ENCODE measurements around the gene TIMP1.

Gene TIMP1

DNA sequence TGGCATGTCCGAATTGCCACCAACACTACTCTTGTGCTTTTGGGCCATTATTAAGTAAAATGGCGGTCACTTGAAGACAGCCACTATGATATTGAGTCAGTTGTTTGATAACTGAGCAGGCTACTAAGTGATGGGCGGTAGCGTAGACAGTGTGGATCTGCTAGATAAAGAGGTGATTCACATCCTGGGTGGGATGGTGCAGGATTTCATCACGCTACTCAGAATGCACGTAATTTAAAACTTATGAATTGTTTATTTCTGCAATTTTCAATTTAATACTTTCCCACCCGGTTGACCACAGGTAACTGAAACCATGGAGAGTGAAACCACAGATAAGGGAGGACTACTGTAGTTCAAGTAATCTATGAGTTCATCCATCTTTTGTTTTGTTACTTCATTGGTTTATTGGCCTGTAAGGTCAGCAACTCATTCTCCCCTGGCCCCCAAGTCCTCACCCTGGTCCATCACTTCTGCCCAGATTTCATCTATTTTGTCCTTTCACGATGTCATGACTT lies 18.4 kb upstream of the TIMP1 start:
- Histone ChIP-seq H3K4me3 (ENCODE audit: low read length) (no peak overlapping the region), H3K36me3 (ENCODE audit: insufficient read depth, low read length) (peaks cover 30% of the 10 kb centered on the region), H3K27me3 (ENCODE audit: control insufficient read depth, insufficient read depth, low read length) (no peaks in the 10 kb centered on the region), H3K4me2 (ENCODE audit: low read length) (peak overlapping the region; percentile 39), H3K9me3 (replicated peaks; ENCODE audit: low read length) (no peaks in the 10 kb centered on the region), H3K9ac (ENCODE audit: low read depth, low read length) (no peak overlapping the region), H3K4me1 (ENCODE audit: control insufficient read depth, insufficient read depth, low read length) (peaks cover 18% of the 10 kb centered on the region)

DNA sequence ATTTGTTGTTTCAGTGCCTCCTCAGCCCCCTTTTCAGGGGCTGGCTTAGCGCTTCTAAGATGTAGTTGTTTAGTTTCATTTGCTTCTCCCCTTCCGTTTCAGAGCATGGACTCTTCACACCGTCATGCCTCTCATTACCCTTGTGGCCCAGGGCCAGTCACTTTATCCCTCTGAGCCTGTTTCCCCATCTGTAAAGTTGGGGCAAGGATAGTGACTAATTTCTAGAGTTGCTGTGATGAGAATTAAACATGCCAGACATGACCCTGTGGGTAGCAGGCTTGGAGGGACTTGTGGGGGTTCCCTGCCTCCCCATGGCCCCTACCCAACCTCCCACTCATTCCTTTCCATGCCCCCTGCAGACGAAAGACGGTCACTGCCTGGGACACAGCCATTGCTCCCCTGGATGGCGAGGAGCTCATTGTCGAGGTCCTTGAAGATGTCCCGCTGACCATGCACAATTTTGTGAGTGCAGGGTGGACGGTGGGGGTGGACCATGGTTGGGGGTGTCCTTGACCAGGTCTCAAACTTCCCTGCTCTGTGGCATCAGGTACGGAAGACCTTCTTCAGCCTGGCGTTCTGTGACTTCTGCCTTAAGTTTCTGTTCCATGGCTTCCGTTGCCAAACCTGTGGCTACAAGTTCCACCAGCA lies 17.7 kb upstream of the TIMP1 start:
- Histone ChIP-seq H3K36me3 (ENCODE audit: insufficient read depth, low read length) (peaks cover 30% of the 10 kb centered on the region), H3K4me1 (ENCODE audit: control insufficient read depth, insufficient read depth, low read length) (peaks cover 18% of the 10 kb centered on the region), H3K4me2 (ENCODE audit: low read length) (no peak overlapping the region), H3K4me3 (ENCODE audit: low read length) (no peak overlapping the region), H3K9me3 (replicated peaks; ENCODE audit: low read length) (no peaks in the 10 kb centered on the region), H3K9ac (ENCODE audit: low read depth, low read length) (no peak overlapping the region), H3K27me3 (ENCODE audit: control insufficient read depth, insufficient read depth, low read length) (no peaks in the 10 kb centered on the region)

GRCh38 chrX:47566841-47567240 lies 15.4 kb upstream of the TIMP1 start:
- Histone ChIP-seq H3K4me1 (ENCODE audit: control insufficient read depth, insufficient read depth, low read length) (peaks cover 18% of the 10 kb centered on the region), H3K9me3 (replicated peaks; ENCODE audit: low read length) (no peaks in the 10 kb centered on the region), H3K36me3 (ENCODE audit: insufficient read depth, low read length) (peaks cover 41% of the 10 kb centered on the region), H3K4me3 (ENCODE audit: low read length) (no peak overlapping the region), H3K27me3 (ENCODE audit: control insufficient read depth, insufficient read depth, low read length) (no peaks in the 10 kb centered on the region), H3K9ac (ENCODE audit: low read depth, low read length) (no peak overlapping the region), H3K4me2 (ENCODE audit: low read length) (no peak overlapping the region)

- Histone ChIP-seq H3K4me1 (ENCODE audit: control insufficient read depth, insufficient read depth, low read length) (peaks cover 18% of the 10 kb centered on the region), H3K4me3 (ENCODE audit: low read length) (no peak overlapping the region), H3K27me3 (ENCODE audit: control insufficient read depth, insufficient read depth, low read length) (no peaks in the 10 kb centered on the region), H3K9me3 (replicated peaks; ENCODE audit: low read length) (no peaks in the 10 kb centered on the region), H3K4me2 (ENCODE audit: low read length) (no peak overlapping the region), H3K9ac (ENCODE audit: low read depth, low read length) (no peak overlapping the region), H3K36me3 (ENCODE audit: insufficient read depth, low read length) (peaks cover 38% of the 10 kb centered on the region)
Measured at GRCh38 chrX:47568656-47569295, 13.5 kb upstream of the TIMP1 start.

DNA sequence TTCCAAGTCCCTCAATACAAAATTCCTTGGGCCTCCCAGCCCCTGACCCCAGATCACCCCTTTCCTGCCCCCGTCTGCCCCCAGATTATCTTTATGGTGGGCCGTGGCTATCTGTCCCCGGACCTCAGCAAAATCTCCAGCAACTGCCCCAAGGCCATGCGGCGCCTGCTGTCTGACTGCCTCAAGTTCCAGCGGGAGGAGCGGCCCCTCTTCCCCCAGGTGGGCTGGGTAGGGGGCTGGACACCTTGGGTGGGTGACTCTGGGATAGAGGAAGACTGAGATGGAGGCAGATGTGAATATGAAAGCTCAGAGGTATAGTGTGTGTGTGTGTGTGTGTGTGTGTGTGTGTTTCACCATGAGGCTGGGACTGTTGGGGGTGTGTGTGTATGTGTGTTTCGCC lies 11.4 kb upstream of the TIMP1 start:
- Histone ChIP-seq H3K4me2 (ENCODE audit: low read length) (no peak overlapping the region), H3K36me3 (ENCODE audit: insufficient read depth, low read length) (peaks cover 29% of the 10 kb centered on the region), H3K4me3 (ENCODE audit: low read length) (no peak overlapping the region), H3K27me3 (ENCODE audit: control insufficient read depth, insufficient read depth, low read length) (no peaks in the 10 kb centered on the region), H3K9ac (ENCODE audit: low read depth, low read length) (no peak overlapping the region), H3K4me1 (ENCODE audit: control insufficient read depth, insufficient read depth, low read length) (peaks cover 12% of the 10 kb centered on the region), H3K9me3 (replicated peaks; ENCODE audit: low read length) (no peaks in the 10 kb centered on the region)

DNA sequence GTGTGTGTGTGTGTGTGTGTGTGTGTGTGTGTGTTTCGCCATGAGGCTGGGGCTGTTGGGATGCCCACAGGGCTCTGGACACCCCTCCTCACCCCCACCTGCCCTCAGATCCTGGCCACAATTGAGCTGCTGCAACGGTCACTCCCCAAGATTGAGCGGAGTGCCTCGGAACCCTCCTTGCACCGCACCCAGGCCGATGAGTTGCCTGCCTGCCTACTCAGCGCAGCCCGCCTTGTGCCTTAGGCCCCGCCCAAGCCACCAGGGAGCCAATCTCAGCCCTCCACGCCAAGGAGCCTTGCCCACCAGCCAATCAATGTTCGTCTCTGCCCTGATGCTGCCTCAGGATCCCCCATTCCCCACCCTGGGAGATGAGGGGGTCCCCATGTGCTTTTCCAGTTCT lies 11.0 kb upstream of the TIMP1 start:
- no peak overlapping the region for H3K9ac ChIP-seq (ENCODE audit: low read depth, low read length)
- no peak overlapping the region for H3K4me3 ChIP-seq (ENCODE audit: low read length)
- H3K4me2 ChIP-seq (ENCODE audit: low read length): no peak overlapping the region
- peaks cover 12% of the 10 kb centered on the region for H3K4me1 ChIP-seq (ENCODE audit: control insufficient read depth, insufficient read depth, low read length)
- H3K9me3 ChIP-seq (replicated peaks; ENCODE audit: low read length): no peaks in the 10 kb centered on the region
- H3K36me3 ChIP-seq (ENCODE audit: insufficient read depth, low read length): peaks cover 29% of the 10 kb centered on the region
- no peaks in the 10 kb centered on the region for H3K27me3 ChIP-seq (ENCODE audit: control insufficient read depth, insufficient read depth, low read length)

DNA sequence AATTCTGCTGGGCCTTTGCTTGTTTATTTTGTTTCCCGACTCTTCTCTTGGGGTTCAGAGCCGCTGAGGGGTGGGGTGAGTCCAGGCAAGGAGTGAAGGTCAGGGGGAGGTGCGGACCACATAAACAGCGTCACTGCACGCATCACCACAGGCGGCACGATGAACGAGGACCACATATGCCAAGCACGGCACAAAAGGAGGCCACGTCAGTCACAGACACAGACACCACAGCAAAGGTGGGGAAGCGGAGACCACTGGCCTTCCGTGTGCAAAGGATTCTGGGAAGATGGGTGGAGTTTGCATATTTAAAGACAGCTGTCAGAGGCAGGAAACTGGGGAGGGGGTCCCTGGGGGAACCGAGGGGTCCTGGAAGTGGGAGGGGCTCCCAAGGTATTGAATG lies 10.3 kb upstream of the TIMP1 start:
- H3K4me3 ChIP-seq (ENCODE audit: low read length): no peak overlapping the region
- peaks cover 12% of the 10 kb centered on the region for H3K4me1 ChIP-seq (ENCODE audit: control insufficient read depth, insufficient read depth, low read length)
- no peak overlapping the region for H3K9ac ChIP-seq (ENCODE audit: low read depth, low read length)
- H3K9me3 ChIP-seq (replicated peaks; ENCODE audit: low read length): no peaks in the 10 kb centered on the region
- peaks cover 29% of the 10 kb centered on the region for H3K36me3 ChIP-seq (ENCODE audit: insufficient read depth, low read length)
- no peaks in the 10 kb centered on the region for H3K27me3 ChIP-seq (ENCODE audit: control insufficient read depth, insufficient read depth, low read length)
- no peak overlapping the region for H3K4me2 ChIP-seq (ENCODE audit: low read length)

- Histone ChIP-seq H3K36me3 (ENCODE audit: insufficient read depth, low read length) (peaks cover 27% of the 10 kb centered on the region), H3K27me3 (ENCODE audit: control insufficient read depth, insufficient read depth, low read length) (no peaks in the 10 kb centered on the region), H3K4me1 (ENCODE audit: control insufficient read depth, insufficient read depth, low read length) (peaks cover 19% of the 10 kb centered on the region), H3K9me3 (replicated peaks; ENCODE audit: low read length) (no peaks in the 10 kb centered on the region), H3K4me2 (ENCODE audit: low read length) (no peak overlapping the region), H3K9ac (ENCODE audit: low read depth, low read length) (no peak overlapping the region), H3K4me3 (ENCODE audit: low read length) (no peak overlapping the region)
Measured at GRCh38 chrX:47572773-47573340, 9.4 kb upstream of the TIMP1 start.

- Histone ChIP-seq H3K4me1 (ENCODE audit: control insufficient read depth, insufficient read depth, low read length) (peaks cover 24% of the 10 kb centered on the region), H3K9ac (ENCODE audit: low read depth, low read length) (no peak overlapping the region), H3K36me3 (ENCODE audit: insufficient read depth, low read length) (peaks cover 21% of the 10 kb centered on the region), H3K4me3 (ENCODE audit: low read length) (no peak overlapping the region), H3K27me3 (ENCODE audit: control insufficient read depth, insufficient read depth, low read length) (no peaks in the 10 kb centered on the region), H3K9me3 (replicated peaks; ENCODE audit: low read length) (no peaks in the 10 kb centered on the region), H3K4me2 (ENCODE audit: low read length) (no peak overlapping the region)
Measured at GRCh38 chrX:47573341-47574075, 8.7 kb upstream of the TIMP1 start.

DNA sequence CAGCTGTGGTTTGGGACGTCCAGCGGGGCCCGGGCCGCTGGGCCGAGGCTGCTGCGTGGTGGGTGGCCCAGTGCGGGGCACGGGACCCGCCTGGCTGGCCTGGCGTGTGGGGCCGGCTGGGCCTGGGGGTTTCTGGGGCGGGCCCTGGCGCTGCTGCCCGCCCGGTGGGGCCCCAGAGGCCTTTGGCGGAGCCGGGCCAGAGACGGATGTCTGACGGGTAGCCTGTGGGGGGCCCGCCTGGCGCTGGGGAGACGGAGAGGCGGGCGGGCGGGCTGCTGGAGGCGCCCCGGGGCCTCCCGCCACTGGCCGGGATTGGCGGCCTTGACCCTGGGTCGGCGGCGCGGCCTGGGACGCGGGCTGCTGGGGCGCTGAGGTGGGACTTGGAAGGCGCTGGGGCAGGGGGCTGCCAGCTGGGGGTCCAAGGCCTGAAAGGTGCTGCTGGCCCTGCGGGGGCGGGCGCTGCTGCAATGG lies 8.1 kb upstream of the TIMP1 start:
- Histone ChIP-seq H3K27me3 (ENCODE audit: control insufficient read depth, insufficient read depth, low read length) (no peaks in the 10 kb centered on the region), H3K4me1 (ENCODE audit: control insufficient read depth, insufficient read depth, low read length) (peaks cover 30% of the 10 kb centered on the region), H3K4me3 (ENCODE audit: low read length) (no peak overlapping the region), H3K36me3 (ENCODE audit: insufficient read depth, low read length) (peaks cover 17% of the 10 kb centered on the region), H3K9ac (ENCODE audit: low read depth, low read length) (no peak overlapping the region), H3K4me2 (ENCODE audit: low read length) (no peak overlapping the region), H3K9me3 (replicated peaks; ENCODE audit: low read length) (no peaks in the 10 kb centered on the region)

GRCh38 chrX:47574547-47575301 lies 7.5 kb upstream of the TIMP1 start:
- H3K4me3 ChIP-seq (ENCODE audit: low read length): no peak overlapping the region
- H3K36me3 ChIP-seq (ENCODE audit: insufficient read depth, low read length): peaks cover 16% of the 10 kb centered on the region
- no peak overlapping the region for H3K4me2 ChIP-seq (ENCODE audit: low read length)
- no peaks in the 10 kb centered on the region for H3K9me3 ChIP-seq (replicated peaks; ENCODE audit: low read length)
- no peaks in the 10 kb centered on the region for H3K27me3 ChIP-seq (ENCODE audit: control insufficient read depth, insufficient read depth, low read length)
- peaks cover 35% of the 10 kb centered on the region for H3K4me1 ChIP-seq (ENCODE audit: control insufficient read depth, insufficient read depth, low read length)
- H3K9ac ChIP-seq (ENCODE audit: low read depth, low read length): no peak overlapping the region
